GM12892 (cell line): ENCODE results near the gene TBC1D4.
"Not testable (repeated sequence)": the region's sequence is repeated elsewhere in the genome, so short reads cannot be mapped to it uniquely, and the experiment has no call there.

Experiments used
- POLR2A ChIP-seq: IDR thresholded peaks from 2 replicates; pipeline ENCODE4 v1.6.1; 2011; ENCODE audit warnings: low read depth, low read length, control low read depth
- POLR2AphosphoS5 ChIP-seq: IDR thresholded peaks from 2 replicates; pipeline ENCODE4 v1.6.1; 2011; ENCODE audit warnings: low read depth, low read length, control low read depth
- TAF1 ChIP-seq: IDR thresholded peaks from 2 replicates; pipeline ENCODE4 v1.6.1; 2011; ENCODE audit warnings: low read depth, mild to moderate bottlenecking, control low read depth, low read length, borderline replicate concordance

- not testable (repeated sequence) for TF ChIP-seq POLR2A, POLR2AphosphoS5, TAF1
Measured at GRCh38 chr13:75240240-75240639, 241.7 kb downstream of the TBC1D4 start.
